Ishikawa (cell line): ENCODE data around the gene ACSF3.

Experiments used
- CEBPB ChIP-seq: IDR thresholded peaks from 2 replicates; pipeline ENCODE4 v1.6.1; 2012
- CREB1 ChIP-seq: IDR thresholded peaks from 2 replicates; pipeline ENCODE4 v1.6.1; 2012; ENCODE audit warnings: low read depth
- EGR1 ChIP-seq: IDR thresholded peaks from 2 replicates; pipeline ENCODE4 v1.6.1; 2012
- EP300 ChIP-seq: IDR thresholded peaks from 2 replicates; pipeline ENCODE4 v1.6.1; 2012; ENCODE audit warnings: borderline replicate concordance
- FOXM1 ChIP-seq: IDR thresholded peaks from 2 replicates; pipeline ENCODE4 v1.6.1; 2012; ENCODE audit warnings: low read depth, borderline replicate concordance
- MAX ChIP-seq: IDR thresholded peaks from 2 replicates; pipeline ENCODE4 v1.6.1; 2012
- NFIC ChIP-seq: IDR thresholded peaks from 2 replicates; pipeline ENCODE4 v1.6.1; 2012
- RAD21 ChIP-seq: IDR thresholded peaks from 2 replicates; pipeline ENCODE4 v1.6.1; 2012; ENCODE audit warnings: low read depth
- REST ChIP-seq: IDR thresholded peaks from 2 replicates; pipeline ENCODE4 v1.6.1; 2012; ENCODE audit warnings: low read depth, mild to moderate bottlenecking
- TAF1 ChIP-seq: IDR thresholded peaks from 2 replicates; pipeline ENCODE4 v1.6.1; 2012; ENCODE audit warnings: low read depth, mild to moderate bottlenecking
- TCF12 ChIP-seq: IDR thresholded peaks from 2 replicates; pipeline ENCODE4 v1.6.1; 2012; ENCODE audit warnings: low read depth
- TEAD4 ChIP-seq: IDR thresholded peaks from 2 replicates; pipeline ENCODE4 v1.6.1; 2012
- YY1 ChIP-seq: IDR thresholded peaks from 2 replicates; pipeline ENCODE4 v1.6.1; 2012; ENCODE audit warnings: low read depth
- ZBTB7A ChIP-seq: IDR thresholded peaks from 2 replicates; pipeline ENCODE4 v1.6.1; 2012; ENCODE audit warnings: low read depth
- TF ChIP-seq, protein P1 (sequence below): IDR thresholded peaks from 2 replicates; pipeline ENCODE4 v1.6.1; 2012

ACSF3 gene

GRCh38 chr16:89103156-89103555, 9.5 kb downstream of the ACSF3 start:
- TF ChIP-seq MAX = no peak
- TF ChIP-seq TEAD4 = no peak

- no peak for TF ChIP-seq MAX
- no peak for TF ChIP-seq REST
- TF ChIP-seq TAF1 = no peak
- TF ChIP-seq EP300 = no peak
- TF ChIP-seq EGR1 = no peak
- no peak for TF ChIP-seq RAD21
- TF ChIP-seq CEBPB = no peak
- no peak for TF ChIP-seq FOXM1
- TF ChIP-seq, protein P1, sequence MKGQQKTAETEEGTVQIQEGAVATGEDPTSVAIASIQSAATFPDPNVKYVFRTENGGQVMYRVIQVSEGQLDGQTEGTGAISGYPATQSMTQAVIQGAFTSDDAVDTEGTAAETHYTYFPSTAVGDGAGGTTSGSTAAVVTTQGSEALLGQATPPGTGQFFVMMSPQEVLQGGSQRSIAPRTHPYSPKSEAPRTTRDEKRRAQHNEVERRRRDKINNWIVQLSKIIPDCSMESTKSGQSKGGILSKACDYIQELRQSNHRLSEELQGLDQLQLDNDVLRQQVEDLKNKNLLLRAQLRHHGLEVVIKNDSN = no peak
- no peak for TF ChIP-seq CREB1
- TF ChIP-seq YY1 = no peak
- TF ChIP-seq ZBTB7A = no peak
- no peak for TF ChIP-seq NFIC
- no peak for TF ChIP-seq TEAD4
- TF ChIP-seq TCF12 = no peak
Measured at GRCh38 chr16:89103781-89104180, 10.1 kb downstream of the ACSF3 start.

GRCh38 chr16:89104303-89104702, 10.7 kb downstream of the ACSF3 start:
- TF ChIP-seq, protein P1 = no peak
- TF ChIP-seq CREB1 = no peak
- TF ChIP-seq TAF1 = no peak
- no peak for TF ChIP-seq REST
- TF ChIP-seq YY1 = no peak
- no peak for TF ChIP-seq EGR1
- no peak for TF ChIP-seq FOXM1
- TF ChIP-seq ZBTB7A = no peak

- TF ChIP-seq EP300 = no peak
- no peak for TF ChIP-seq CREB1
- TF ChIP-seq TEAD4 = no peak
- TF ChIP-seq, protein P1 = no peak
- no peak for TF ChIP-seq CEBPB
- TF ChIP-seq REST = no peak
- no peak for TF ChIP-seq TAF1
- TF ChIP-seq MAX = no peak
- no peak for TF ChIP-seq RAD21
- no peak for TF ChIP-seq TCF12
- no peak for TF ChIP-seq NFIC
- TF ChIP-seq ZBTB7A = no peak
- no peak for TF ChIP-seq YY1
- no peak for TF ChIP-seq FOXM1
Measured at GRCh38 chr16:89104930-89105571, 11.4 kb downstream of the ACSF3 start.
